HG02588 (cell line): Measurements from ENCODE around the gene FBN2.

ENCODE experiments used
- ATAC-seq: cut with Tn5 transposase; IDR thresholded peaks from one replicate; pipeline ENCODE4 v1.9.1; 2021; ENCODE audit warnings: mild to moderate bottlenecking, moderate library complexity; ENCODE audit not compliant: unreplicated experiment

FBN2 gene

GRCh38 chr5:128538000-128538249 is at the start of gene FBN2:
TSS of gene FBN2 (minus strand) at chr5:128538245. CDS start at chr5:128537603, 642 bp downstream.
- ATAC-seq = no peak

GRCh38 chr5:128587275-128587674 is 49.2 kb upstream of the FBN2 start:
- ATAC-seq = no peak

GRCh38 chr5:128586848-128587247 is 48.8 kb upstream of the FBN2 start:
- no peak for ATAC-seq

- ATAC-seq = no peak
Observed at GRCh38 chr5:128579639-128580038, 41.6 kb upstream of the FBN2 start.

DNA sequence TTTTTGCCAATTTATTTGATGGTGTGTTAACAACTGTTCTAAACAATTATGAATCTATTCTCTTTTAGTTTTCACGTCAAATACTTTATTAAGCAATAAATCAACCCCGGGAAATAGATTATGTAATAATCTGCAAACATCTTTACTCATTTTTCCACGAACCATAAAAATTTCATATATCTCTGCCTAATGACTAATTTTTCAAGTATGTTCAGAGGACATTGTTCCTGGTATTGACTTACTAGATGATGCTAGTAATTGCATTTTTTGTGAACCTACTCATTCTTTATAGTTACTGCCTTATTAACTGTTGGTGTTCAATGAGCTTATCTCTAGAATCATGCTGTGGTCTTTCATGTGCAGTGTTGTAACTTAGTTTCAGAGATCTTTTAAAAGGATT is 41.0 kb upstream of the FBN2 start:
- ATAC-seq = no peak

- no peak for ATAC-seq
Observed at GRCh38 chr5:128574041-128574440, 36.0 kb upstream of the FBN2 start.

DNA sequence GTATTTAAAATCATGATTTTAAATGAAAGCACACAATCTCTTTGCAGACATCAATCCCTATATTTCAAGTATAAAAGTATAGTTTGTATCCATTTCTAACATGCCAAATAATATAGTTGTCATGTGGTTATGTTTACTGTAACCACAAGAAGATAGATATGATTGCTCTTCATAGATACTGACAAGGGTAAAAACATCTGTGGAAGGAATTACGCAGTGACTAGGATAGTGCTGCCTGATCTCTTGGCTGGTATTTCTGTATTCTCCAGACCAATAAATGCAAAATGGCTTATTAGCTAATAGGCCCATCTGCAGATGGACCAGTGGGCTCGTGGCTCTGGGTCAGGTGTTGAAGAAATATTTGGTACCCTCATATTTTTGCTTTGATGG is 34.9 kb upstream of the FBN2 start:
- no peak for ATAC-seq

DNA sequence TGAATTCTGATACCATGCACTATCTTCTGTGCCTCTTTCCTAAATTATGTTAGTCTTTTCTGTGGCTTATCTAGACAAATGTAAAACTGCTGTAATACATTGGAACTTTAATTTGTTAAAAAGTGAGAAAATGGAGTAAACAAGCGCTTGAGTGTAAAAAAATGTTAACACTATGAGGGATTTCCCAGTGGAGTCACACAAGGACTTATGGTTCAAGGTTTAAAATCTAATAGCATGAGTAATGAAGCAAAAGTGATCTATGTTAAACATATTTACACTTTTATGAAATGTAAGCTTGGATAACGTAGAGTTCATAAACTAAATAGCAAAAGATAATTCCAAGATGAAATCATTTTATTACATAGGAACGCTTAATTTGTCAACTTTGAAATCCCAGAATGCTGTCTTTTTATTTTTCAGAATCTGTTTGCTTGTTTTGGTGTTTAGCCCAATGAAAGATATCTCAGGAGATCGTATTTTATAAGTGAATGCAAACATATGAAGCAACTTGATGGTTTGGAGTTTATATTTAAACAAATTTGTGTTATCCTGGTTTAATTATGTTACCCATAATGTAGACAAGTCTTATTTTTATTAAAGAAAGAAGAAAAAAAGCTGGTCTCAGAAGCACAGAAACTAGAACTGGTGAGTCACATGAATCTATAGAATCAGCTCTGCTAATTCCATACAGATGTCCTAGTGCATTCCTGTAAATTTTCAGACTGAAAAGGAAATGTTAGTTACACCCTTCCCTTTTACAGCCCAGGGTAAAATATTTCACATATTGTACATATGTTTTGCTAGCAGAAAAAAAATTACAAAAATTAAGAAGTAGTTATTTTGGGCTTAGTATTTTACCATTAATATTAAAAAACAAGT is 34.2 kb upstream of the FBN2 start:
- no peak for ATAC-seq

- ATAC-seq = no peak
Observed at GRCh38 chr5:128566178-128566577, 28.1 kb upstream of the FBN2 start.

- ATAC-seq = no peak
Observed at GRCh38 chr5:128559300-128560297, 21.6 kb upstream of the FBN2 start.

DNA sequence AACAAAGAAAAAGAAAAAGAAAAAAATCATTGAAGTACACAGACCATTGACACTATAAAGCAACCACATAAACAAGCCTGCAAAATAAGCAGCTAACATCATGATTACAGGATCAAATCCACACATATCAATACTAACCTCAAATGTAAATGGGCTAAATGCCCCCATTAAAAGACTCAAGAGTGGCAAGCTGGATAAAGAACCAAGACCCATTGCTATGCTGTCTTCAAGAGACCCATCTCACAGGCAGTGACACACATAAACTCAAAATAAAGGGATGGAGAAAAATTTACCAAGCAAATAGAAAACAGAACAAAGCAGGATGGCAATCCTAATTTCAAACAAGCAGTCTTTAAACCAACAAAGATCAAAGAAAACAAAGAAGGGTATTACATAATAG is 15.7 kb upstream of the FBN2 start:
- no peak for ATAC-seq

DNA sequence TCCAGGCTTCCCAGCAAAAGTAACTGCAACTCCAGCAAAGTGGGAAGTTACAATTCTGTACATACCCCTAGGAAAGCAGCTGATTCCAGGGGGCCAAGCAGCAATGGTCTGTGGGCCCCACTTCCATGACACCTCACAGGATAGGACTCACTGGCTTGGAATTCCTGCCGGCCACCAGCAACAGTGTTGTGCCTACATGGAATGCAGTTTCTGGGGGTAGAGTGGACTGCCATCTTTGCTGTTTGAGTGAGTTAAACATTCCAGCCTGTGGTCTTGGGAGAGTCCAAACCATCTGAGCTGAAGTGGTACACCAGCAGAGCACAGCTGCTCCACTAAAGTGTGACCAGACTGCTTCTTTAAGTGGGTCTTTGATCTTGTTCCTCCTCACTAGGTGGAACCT is 13.4 kb upstream of the FBN2 start:
- no peak for ATAC-seq

- no peak for ATAC-seq
Observed at GRCh38 chr5:128549496-128549895, 11.5 kb upstream of the FBN2 start.

DNA sequence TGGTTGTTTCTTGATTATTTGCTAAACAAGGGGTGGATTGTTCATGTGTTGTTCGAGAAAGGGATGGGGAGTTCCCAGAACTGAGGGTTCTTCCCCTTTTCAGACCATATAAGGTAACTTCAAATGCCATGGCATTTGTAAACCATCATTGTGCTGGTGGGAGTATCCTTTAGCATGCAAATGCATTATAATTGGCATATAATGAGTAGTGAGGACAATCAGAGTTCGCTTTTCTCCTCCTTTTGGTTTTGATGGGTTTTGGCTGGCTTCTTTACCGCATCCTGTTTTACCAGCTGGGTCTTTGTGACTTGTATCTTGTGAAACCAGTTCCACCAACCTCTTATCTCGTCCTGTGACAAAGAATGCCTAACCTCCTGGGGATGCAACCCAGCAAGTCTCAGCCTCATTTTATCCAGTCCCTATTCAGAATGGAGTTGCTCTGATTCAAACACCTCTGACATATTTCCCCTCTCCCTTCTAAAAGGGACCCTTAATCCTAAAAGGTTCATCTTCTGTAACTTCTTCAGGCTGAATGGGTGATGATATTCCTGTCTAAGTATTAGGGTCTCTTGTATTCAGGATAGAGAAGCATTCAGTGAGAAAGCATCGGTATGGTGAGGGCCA is 8.7 kb upstream of the FBN2 start:
- ATAC-seq = no peak

DNA sequence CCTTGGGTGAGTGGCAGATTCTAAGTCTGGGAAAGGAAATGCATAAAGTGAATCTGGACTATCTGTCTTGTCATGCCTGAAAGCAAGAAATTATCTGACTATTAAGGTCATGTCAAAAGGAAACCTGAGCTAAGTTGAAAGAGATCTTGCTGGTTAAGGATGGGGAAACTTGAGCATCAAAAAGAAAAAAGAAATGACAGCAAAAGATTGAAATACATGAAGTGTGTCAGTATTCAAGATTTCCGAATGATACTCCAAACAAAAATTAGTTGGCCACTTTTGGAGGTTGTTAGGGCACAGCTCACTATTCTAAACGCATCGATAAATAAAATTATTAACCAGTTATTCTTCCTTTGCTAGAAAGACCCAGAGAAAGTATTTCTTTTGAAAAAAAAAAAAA is 3.3 kb upstream of the FBN2 start:
- ATAC-seq = no peak

DNA sequence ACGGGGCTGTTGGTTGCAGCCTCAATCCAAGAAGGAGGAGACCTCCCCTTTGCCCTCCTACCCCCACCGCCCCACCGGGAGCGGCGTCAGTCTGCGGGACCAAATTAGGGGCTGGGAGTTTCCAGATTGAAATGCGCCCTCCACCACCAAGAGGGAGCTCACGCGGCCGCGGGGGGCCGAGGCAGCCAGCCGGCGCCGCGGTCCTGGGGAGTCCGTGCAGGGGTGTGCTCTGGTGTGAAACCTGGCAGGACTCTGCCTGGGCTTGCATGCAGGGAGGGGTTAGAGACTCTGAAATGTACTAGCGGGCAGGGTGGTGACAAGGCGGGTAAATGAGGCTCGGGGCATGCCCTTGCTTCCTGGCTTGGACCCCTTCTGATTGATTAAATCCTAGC is 989 bp upstream of the FBN2 start:
- ATAC-seq = no peak

DNA sequence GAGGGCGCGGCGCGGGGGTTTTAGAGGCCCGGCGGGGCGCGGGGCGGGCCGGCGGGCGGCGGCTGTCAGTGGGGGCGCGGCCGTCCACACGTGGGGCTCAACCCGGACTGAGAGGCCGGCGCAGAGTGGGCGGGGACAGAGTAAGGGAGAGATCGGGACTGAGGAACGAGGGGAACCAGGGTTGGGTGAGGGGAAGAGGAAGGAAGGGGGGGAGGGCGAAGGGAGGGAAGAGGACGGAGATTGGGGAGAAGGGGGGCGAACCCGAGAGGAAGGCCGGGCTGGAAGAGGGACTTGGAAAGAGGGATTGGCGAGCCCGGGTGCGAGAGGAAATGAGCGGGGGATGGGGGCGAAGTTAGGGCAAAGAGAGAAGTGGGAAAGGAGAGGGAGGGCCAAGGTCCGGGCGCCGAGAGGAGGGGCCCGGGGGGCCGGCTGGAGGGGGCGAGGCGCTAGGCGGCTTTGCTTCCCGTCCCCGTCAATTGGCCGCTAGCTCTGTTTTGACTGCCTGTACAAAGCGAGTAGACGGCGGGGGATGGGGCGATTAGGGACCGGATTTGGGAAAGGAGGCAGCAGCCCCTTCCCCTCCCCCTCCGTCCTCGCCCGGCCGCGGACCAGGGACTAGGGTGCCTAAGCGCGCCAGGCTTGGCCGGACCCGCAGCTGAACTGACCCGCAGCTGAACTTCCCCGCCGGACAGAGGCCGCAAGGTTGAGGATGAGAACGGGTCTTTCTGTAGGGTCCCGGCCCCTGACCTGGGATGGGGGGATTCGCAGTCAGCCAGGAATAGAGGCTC is 399 bp upstream of the FBN2 start:
- ATAC-seq = no peak

- ATAC-seq = no peak
Observed at GRCh38 chr5:128537221-128537999, 635 bp downstream of the FBN2 start.

- no peak for ATAC-seq
Observed at GRCh38 chr5:128536254-128537220, 1.5 kb downstream of the FBN2 start.
